ENCODE results near the gene ERBB4.
"Not testable (repeated sequence)": the region's sequence is repeated elsewhere in the genome, so short reads cannot be mapped to it uniquely, and the experiment has no call there.

Gene ERBB4

DNA sequence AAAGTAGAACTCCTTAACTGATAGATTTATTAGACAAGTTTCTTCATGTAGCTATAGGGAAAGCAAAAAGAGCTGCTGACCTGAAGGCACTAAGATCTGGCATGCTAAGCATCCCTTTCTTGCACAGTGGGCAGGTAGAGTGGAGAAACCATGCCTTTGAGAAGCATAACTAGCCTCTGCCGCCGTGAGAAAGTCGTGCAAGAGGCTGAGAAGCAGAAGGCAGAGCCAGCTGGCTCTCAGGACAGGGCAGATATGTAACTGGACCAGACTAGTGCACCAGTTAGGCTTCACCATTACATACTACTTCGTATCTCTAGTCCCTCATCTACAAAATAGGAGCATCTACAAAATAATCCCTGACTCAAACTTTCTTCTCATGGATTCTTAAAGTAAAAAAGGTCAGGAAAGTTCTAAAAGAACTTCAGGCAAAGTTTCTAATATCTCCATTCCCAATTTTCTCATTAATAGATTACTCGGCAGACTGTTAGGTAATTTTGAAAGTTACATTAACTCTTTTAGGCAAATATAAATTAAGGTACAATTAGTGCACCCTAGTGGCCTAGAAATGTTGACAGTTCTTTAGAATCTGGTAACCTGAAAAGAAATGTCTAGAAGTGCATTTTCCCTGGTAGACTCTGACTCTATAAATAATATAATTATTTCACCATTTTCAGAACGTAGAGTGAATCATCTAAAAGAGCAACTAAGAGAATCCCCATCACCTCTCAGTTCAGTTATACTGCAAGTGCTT lies 10.3 kb downstream of the ERBB4 start:
- DNase-seq (ENCODE audit: low spot score) = no peak

DNA sequence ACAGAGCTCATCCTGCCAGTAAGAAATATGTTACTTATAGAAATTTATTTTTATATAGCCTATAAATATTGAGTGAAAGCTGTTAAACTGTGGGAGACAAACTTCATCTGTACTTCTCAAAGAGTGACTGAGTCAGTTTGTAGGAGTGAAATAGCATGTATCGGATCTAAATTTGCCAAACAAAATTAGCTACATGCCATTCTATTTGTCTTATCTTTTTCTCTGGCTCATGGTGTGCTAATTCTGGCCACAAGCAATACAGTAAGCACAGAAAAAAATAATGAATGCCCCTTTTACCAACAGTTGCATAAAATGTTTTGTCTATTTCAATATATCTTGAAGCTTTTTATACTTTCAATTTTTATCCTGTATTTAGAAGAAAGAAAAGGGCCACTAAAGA lies 12.5 kb downstream of the ERBB4 start:
- DNase-seq (ENCODE audit: low spot score) = no peak

GRCh38 chr2:212523756-212524155 lies 14.8 kb downstream of the ERBB4 start:
- no peak for DNase-seq (ENCODE audit: low spot score)

DNA sequence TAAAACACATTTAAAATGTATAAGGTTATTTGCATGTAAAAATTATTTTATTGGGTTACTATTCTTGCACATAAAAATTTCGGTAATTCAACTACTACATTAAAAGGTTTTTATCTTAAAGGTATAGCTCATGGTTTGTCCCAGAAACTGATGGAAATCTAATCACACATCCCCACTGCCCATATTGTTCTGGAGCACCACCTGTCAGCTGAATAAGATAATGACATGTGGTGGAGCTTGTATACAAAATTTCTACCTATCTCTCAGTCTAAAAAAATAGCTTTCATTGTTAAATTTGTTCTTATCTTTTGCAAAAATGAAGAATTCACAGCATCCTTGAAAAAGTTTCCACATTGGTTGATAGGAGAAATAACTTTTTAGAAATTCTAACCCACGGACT lies 18.3 kb downstream of the ERBB4 start:
- DNase-seq (ENCODE audit: low spot score) = peak; percentile 8

GRCh38 chr2:212517693-212518092 lies 20.9 kb downstream of the ERBB4 start:
- no peak for DNase-seq (ENCODE audit: low spot score)

GRCh38 chr2:212505586-212505985 lies 33.0 kb downstream of the ERBB4 start:
- no peak for DNase-seq (ENCODE audit: low spot score)

GRCh38 chr2:212495046-212495445 lies 43.6 kb downstream of the ERBB4 start:
- no peak for DNase-seq (ENCODE audit: low spot score)

- no peak for DNase-seq (ENCODE audit: low spot score)
Measured at GRCh38 chr2:212494418-212495020, 44.1 kb downstream of the ERBB4 start.

DNA sequence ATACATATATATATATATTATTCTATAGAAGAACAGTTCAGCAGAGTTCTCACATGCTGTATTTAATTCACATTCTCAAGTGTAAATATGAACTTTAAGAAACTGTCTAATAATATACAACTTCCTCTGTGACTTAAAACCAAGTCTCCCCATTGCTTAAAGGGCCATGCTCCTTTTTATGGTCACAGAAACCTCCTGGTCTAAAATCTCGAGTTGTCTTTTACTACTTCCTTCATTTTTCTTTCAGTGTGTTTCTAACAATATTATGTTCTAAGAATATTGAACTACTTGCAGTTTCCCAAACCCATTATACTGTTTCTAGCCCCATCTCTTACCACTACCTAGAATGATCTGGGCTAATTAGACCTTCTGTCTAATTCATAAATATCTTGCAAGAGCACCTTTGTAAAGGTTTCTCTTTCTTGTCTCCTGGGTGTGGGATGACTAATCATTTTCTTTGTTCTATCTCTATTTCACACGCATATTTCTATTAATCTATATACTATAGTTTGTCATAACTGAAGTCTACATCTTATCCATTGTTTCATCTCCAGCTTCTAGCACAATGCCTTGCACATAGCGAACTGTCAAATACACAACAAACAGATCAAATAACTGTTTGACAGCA lies 48.8 kb downstream of the ERBB4 start:
- DNase-seq (ENCODE audit: low spot score) = no peak

- no peak for DNase-seq (ENCODE audit: low spot score)
Measured at GRCh38 chr2:212488611-212489010, 50.0 kb downstream of the ERBB4 start.

- DNase-seq (ENCODE audit: low spot score) = no peak
Measured at GRCh38 chr2:212484563-212485080, 54.0 kb downstream of the ERBB4 start.

DNA sequence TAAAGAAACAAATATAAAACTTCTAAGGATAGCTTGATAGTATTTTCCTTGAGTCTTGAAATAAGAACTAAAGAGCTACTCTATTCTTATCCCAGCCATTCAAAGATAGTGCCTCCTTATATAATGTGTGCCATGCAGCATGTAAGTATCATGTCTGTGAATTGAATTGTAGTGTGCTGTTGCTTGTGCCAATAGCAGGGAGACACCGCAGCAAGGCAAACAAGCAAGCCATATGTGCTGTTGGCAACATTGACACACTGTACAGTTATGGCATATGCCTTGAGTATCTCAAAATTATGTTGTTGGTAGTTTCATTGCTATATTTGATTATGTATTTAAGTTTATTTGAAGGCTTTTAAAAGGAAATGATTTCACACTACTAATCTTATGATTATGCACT lies 58.2 kb downstream of the ERBB4 start:
- DNase-seq (ENCODE audit: low spot score) = no peak

DNA sequence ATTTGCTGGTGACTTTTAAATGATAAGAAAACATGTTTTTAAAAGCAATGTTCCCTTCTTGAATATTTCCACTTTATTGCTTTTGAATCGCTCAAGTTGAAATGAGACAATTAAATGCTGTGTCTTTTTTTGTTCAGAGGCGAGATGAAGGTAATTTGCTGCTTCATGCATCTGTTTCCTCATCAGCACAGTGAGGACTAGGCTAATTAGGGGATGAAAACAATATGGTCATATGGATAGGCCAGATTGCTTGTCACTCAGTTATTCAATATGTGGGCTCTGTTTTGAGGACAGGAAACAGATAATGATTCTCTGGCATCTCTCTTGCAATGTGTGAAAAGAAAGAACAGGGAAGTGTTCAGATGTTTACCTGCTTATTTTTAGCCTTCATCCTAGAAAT lies 61.0 kb downstream of the ERBB4 start:
- no peak for DNase-seq (ENCODE audit: low spot score)

- DNase-seq (ENCODE audit: low spot score) = no peak
Measured at GRCh38 chr2:212473211-212473610, 65.4 kb downstream of the ERBB4 start.

DNA sequence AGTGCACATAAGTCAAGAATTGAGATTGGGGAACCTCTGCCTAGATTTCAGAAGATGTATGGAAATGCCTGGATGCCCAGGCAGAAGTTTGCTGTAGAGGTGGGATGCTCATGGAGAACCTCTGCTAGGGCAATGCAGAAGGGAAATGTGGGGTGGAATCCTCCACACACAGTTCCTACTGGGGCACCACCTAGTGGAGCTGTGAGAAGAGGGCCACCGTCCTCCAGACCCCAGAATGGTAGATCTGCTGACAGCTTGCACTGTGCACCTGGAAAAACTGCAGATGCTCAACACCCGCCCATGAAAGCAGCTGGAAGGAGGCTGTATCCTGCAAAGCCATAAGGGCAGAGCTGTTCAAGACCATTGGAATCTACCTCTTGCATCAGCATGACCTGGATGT lies 71.1 kb downstream of the ERBB4 start:
- DNase-seq (ENCODE audit: low spot score) = not testable (repeated sequence)

- no peak for DNase-seq (ENCODE audit: low spot score)
Measured at GRCh38 chr2:212465456-212465855, 73.1 kb downstream of the ERBB4 start.

DNA sequence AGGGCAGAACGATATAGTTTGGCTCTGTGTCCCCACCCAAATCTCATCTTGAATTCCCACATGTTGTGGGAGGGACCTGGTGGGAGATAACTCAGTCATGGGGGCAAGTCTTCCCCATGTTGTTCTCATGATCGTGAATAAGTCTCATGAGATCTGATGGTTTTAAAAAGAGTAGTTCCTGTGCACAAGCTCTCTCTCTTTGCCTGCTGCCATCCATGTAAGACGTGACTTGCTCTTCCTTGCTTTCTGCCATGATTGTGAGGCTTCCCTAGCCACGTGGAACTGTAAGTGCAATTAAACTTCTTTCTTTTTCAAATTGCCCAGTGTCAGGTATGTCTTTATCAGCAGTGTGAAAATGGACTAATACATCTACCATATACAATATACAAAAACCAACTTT lies 76.9 kb downstream of the ERBB4 start:
- not testable (repeated sequence) for DNase-seq (ENCODE audit: low spot score)

DNA sequence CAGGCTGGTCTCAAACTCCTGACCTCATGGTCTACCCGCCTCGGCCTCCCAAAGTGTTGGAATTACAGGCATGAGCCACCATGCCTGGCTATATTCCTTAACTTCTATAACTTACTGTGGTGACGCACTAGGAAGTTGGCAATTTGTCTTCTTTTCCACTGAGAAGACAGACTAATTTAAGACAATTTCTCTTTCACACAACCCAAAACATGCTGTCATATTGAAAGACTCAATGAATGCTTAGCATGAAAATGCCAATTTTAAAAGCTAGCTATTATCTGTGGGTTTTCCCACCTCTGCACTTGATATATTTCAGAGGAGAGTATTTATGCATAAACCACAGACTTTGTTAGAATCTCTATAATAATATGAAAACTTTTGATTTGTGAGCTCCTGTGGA lies 84.5 kb downstream of the ERBB4 start:
- DNase-seq (ENCODE audit: low spot score) = no peak

DNA sequence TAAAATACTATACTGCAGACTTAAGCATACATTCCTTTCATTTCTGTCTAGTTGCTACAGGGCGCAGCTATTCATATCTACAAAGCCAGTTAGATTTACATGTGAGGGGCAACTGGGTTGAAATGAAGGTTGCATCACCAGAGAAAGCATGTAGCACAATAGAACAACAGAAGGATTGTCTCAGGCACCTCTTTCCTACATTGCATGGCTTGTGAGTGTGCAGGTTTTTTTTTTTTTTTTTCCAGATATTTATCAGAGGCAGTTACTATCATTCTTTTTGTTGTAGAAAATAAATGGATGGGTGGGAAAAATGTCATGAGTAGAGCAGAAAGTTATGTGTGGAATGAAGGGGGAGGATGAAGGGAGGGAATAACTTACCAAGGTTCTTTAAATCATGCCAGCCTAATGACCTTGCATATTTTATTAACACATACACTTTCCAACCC lies 86.8 kb downstream of the ERBB4 start:
- DNase-seq (ENCODE audit: low spot score) = peak; percentile 83

DNA sequence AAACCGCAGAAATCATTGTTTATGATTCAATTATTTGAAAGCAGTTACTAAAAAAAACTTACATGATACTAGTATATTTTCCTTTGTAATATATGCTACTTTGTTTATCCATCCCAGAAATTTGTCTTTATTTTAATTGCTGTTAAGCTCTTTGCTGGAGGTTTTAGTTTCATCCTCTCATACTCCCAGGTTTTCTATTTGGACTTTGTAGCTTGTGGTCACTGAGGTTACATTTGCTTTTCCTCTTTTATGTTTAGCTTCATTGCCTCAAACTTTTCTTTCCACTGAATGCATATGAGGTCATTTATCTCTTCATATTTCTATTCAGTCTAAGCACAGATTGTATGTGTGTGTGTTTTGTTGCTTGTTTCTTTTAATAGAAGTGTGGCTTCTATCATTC lies 89.9 kb downstream of the ERBB4 start:
- DNase-seq (ENCODE audit: low spot score) = no peak

GRCh38 chr2:212441821-212442220 lies 96.8 kb downstream of the ERBB4 start:
- no peak for DNase-seq (ENCODE audit: low spot score)

DNA sequence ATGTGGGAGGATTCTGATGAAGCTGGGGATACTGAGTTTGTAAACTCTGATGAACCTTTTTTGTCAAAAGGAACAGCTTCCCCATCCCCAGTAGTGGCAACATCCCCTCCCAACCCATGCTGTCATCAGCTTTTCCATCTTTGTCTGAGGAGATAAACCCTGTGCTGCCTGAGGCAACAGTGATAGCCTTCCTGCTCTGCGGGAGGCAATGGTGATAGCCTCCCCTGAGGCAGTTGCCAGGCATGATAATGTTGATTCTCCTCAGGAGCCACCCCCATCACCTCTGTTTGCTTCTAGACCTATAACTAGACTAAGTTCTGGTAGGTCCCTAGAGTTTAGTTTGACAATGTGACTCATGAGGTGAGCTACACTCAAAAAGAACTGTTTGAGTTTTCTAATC lies 97.5 kb downstream of the ERBB4 start:
- no peak for DNase-seq (ENCODE audit: low spot score)
